GM21528 (cell line): ENCODE measurements around the gene CAPG.
"Not testable (repeated sequence)": the region's sequence is repeated elsewhere in the genome, so short reads cannot be mapped to it uniquely, and the experiment has no call there.

Experiments used
- ATAC-seq: cut with Tn5 transposase; IDR thresholded peaks from one replicate; pipeline ENCODE4 v1.9.1; 2021; ENCODE audit warnings: mild to moderate bottlenecking, moderate library complexity; ENCODE audit not compliant: unreplicated experiment, low FRiP score

The CAPG gene

DNA sequence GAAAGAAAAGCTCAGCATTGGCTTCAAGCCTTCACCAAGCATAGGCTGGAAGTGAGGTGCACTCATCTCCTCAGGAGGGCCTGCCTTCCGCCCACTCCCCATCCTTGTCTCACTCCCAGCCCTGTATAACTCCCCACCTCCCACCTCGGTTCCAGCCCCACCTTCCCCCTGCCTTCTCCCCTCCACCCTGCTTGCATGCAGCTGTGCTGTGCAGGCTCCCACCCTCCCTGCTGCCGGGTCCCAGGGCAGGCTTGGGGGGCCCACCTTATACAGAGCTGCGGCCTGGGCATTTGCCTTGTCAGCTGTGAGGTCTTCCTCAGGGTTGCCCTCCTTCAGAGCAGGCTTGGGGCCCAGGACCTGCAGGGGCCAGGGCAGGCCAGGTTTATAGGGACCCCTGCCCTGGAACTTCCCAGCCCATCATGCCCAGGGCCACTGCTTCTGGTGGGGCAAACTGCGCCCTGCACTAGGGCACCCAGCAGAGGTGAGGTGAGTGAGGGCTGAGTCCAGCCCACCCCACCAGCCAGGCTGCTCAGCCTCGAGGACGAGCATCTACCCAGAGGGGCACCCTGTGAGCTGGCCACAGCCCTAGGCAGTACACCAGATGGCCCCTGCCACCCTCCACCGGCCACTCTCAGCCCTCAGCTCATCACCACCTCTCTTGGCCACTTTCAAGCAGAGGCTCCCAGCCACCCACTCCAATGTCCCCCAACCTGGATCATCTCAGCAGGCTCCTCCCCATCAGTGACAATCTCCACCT, 11.6 kb downstream of the CAPG start:
- ATAC-seq: no peak

DNA sequence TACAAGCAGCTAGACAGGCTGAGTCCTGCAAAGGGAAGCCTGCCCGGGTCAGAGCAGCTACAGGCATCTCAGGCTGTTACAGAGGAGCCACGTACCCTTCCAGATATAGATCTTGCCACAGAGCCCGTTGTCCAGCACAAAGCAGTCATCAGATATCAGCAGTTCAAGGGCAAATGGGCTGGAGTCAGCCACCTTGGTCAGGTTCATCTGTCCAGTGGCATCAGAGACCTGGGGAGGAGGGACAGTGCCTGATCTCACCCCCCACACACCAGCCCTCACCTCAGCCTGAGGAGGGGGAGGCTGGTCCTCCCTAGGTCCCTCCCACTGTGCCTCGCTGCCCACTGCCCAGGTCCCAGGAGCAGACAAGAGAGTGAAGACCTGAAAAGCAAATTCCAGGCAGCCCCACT, 12.2 kb downstream of the CAPG start:
- no peak for ATAC-seq

DNA sequence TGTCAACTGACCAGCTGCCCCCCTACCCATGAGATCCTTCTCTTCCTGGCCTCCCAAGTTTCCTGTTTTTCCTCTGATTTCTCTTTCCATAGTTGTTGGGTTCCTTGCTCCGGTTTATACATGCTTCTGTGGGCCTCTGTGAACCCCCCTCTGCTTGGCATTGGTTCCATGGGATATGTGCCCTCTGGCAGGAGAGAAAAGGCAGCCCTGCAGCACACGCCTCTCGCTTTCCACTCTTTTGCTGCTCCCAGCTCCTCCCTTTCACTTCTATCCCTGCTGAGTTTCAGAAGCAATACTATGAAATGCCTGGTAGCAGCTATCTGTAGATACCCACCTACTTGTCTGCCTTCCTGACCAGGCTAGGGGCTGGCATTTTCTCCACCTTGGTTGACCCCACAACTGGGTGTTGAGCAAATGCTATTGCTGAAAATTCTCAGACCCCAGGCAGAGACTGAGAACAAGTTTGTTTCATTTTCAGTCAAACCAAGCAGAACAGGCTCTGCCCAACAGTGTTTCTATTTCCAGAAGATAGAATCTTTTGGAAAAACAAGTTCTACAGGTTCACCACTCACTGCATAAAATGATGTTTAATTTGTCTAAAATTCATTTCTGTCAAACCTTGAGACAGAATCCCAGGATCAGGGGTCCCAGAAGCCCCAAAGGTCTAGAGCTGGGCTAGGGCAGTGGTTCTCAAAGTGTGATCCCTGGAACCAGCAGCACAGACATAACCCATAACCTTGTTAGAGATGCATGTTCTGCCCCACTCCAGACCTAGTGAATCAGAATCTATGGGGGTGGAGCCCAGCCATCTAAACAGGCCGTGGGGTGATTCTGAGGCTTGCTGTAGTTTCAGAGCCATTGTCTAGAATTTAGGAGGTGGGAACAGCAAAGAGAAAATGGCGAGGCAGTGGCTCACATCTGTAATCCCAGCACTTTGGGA, 13.4 kb downstream of the CAPG start:
- ATAC-seq: no peak

DNA sequence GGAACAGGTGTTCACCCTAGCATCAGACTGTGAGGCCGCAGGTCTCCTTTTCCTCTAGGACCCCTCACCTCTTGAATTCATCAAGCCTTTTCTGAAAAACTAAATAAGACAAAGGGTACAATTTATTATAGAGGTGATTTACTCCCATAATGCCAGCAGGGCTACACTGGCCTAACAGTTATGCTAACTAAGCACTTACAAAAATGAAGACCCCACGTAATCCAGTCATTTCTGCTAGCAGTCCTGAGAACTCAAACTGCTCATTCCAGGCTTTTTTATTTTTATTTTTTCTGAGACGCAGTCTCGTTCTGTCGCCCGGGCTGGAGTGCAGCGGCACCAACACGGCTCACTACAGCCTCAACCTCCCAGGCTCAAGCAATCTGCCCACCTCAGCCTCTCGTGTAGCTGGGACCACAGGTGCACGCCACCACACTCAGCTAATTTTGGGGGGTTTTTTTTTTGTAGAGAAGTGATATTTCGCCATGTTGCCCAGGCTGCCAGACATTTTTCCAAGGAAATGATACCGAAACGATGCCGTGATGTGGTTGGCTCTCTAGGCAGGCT, 14.2 kb downstream of the CAPG start:
- ATAC-seq: no peak

DNA sequence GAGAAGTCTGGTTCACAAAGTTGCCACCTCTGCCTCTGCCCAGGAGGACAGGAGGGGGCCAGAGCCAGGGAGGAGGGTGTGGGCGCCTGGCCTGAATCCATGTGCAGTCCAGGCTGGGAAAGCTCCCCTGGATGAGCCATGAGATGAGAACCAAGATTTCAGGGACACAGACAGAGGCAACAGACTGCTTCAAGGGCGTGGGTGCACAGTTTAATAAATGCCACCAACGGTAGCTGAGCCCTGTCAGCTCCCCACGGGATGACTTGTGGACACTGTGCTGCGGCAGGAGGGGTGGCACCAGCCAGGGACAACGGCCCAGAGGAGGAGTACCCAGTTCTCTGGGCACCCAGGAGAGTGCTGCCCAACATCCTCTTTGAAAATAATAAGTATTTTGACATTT, 15.2 kb downstream of the CAPG start:
- no peak for ATAC-seq

DNA sequence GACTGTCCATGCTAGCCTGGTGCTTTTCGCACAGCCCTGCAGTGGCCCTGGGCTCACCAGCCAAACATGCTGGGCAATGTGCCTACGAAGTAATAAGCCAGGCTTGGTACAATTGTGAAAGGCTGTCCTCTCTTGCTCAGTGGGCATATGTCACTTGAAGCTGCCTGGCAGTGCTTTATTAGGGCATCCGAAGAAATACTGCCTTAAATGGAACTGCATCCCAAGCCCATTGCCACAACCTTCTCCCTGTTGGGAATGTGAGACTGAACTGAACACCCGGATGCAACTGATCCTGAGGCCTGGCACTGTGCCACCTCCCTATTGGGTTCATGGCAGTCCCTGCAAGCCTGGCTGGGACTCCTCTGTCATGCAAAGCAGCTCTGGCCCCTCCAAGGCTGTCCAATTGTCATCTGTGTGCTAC, 15.9 kb downstream of the CAPG start:
- no peak for ATAC-seq

DNA sequence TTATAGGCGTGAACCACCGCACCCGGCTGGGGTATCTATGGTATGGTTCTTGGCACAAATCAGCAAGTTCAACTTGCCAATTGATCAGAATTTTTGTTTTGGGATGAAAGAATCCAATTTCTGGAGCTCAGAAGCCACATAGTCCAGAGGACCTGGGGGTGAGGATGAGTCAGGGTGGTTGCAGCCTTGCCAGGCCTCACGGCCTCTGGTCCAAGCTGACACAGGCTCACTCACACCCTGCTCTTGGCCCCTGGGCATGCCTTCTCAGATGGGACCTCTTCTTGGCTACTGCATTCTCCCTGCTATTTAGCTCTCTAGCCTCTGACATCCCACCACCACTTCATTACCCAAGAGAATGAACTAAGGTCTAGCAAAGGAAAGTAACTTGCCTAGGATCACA, 16.3 kb downstream of the CAPG start:
- ATAC-seq: no peak

DNA sequence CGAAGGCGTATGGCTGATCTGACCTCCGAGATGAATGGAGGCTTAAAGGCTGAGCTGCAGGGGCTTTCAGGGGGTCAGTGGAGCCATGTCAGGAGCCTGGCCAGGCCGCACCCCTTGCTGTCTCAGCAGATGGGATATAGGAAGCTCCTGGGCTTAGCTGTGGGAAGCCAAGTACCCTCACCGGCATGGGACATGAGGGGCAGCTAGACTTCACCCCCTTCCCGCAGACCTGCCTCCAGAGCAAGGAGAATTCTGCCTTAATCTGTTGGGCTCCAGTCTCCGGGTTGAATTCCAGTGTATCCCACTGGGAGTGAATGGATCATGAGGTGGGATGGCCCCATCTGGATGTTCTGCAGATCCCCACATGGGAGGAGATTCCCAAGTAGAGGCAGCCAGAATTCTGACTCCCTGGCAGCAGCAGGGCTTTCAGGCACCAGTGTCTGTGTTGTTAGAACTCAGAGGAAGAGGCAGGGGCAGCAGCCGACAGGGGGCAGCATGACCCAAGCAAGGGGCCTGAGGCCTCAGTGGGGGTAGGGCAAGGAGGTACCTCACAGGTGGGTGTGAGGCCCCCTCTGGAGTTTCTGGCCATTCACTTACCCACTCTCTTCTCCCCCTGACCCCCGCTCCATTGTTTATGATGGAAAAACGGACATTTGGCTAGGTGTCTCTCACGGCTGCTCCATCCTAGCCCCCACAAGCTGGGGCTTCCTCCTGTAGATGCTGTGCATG, 19.1 kb downstream of the CAPG start:
- no peak for ATAC-seq

DNA sequence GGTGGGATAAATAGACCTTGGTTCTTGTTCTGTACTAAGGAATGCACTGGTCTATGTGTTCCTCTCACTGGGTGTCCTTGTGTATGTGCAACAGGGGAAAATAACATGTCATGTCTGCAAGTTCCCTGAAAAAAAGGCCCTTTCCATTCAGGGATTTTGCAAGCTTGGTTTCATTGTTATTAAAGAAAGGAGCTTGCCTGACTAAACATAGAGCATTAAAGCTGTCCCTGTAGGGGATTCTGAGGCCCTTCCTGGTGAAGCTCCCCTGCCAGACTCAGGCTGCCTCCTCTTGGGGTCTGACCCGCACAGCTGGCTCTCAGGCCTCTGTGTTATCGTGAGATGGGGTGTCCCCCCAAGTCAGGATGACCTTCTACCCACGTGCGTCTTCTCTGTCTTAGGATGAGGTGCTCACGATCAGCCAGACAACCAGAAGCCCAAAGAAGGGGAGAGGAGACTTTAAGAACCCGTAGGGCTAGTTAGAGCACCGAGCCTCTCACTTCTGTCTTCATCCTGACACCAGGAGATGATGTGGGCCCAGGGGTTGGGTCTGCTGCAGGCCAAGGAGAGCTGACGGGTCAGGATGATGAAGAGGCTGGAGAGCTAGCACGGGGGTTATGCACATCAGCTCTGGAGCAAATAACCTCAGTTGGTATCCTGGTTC, 21.2 kb downstream of the CAPG start:
- no peak for ATAC-seq

DNA sequence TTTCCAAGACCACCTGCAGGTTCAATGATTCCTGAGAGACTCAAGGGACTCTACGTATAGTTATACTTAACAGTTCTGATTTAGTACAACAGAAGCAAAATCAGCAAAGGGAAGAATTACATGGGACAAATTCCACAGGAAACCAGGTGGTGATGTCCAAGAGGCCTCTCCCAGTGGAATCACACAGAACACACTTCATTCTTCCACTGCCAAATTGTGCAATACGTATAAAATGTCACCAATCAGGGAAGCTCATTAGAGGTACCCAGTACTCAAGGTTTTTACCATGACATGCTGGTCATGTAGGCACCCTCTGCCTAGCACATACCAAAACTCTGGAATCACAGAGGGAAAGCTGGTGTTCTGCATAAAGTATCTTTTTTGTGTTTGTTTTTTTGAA, 22.4 kb downstream of the CAPG start:
- no peak for ATAC-seq

DNA sequence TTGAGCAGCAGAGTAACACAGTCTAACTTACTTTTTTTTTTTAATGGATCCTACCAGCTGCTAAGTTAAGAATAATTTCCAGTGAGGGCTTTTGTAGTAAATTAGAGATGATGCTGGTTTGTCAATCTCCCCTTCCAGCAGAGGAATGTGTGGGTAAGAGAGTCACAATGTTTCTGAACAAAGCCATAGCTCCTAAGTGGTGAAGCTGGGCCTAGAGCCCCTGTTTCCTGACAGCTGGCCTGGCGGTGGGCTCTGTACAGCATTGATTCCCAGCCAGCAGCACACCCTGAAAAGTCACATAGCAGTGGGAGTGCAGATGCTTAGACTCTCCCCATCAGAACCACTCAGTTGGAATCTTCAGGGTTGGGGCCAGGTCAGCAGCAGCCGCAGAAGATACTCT, 24.4 kb downstream of the CAPG start:
- no peak for ATAC-seq

DNA sequence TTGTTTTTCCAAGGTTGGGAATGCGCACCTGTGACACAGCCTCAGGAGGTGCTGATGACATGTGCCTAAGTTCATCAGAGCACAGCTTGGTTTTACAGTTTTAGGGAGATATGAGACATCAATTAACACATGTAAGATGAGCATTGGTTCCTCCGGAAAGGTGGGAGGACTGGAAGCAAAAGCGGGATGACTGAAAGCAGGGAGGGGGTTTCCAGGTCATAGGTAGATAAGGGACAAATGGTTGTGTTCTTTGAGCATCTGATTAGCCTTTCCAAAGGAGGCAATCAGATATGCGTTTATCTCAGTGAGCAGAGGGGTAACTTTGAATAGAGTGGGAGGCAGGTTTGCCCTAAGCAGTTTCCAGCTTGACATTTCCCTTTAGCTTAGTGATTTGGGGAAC, 26.3 kb downstream of the CAPG start:
- ATAC-seq: no peak

DNA sequence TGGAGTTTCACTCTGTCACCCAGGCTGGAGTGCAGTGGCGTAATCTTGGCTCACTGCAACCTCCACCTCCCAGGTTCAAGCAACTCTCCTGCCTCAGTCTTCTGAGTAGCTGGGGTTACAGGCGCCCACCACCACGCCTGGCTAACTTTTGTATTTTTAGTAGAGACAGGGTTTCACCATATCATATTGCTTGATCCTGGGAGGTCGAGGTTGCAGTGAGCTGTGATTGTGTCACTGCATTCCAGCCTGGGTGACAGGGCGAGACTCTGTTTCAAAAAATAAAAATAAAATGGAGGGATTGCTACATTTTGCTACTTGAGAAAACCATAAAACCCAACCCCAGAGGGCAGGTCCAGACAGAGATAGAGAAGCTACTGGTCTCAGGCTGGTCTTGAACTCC, 27.0 kb downstream of the CAPG start:
- not testable (repeated sequence) for ATAC-seq

DNA sequence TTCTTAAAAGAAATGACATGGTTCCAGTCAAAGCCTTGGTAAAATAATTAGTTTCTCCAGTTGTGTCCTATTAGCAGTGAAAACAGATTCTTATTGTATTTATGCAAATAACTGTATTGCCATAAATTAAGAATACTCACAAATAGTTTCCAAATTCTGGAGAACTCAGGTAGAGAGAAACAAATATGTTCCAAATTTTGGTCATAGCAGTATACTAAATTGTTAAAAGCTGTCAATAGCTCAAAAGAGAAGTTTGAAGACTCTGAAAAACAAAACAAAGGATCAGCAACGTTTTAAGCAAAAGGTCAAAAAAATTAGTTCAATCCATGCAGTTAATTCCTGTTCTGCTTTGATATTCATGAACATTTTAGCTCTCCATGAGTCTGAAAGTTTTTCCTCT, 30.1 kb downstream of the CAPG start:
- ATAC-seq: no peak

DNA sequence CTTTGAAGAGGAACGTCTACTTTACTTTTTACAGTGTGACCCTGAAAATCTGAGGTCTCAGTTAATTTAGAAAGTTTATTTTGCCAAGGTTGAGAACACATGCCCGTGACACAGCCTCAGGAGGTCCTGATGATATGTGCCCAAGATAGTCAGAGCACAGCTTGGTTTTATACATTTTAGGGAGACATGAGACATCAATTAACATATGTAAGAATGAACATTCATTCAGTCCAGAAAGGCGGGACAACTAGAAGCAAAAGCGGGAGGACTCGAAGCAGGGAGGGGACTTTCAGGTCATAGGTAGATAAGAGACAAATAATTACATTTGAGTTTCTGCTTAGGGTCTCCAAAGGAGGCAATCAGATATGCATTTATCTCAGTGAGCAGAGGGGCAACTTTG, 31.9 kb downstream of the CAPG start:
- ATAC-seq: no peak

DNA sequence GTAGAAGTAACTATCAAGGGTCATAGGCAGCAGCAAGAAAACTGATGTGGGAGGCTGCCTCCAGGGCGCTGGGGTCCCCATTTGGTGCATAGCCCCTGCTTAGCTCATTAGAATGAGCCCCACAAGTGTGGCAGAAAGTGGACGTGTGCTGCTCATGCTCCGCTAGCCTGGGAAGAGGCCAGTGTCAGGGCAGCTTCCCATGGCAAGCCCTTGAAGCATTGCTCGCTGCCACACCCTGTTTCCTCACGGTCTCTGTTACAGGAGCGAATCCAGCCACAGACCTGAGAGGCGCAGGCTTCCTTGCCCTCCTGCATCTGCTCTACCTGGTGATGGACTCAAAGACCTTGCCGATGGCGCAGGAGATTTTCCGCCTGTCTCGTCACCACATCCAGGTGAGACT, 33.1 kb downstream of the CAPG start:
- no peak for ATAC-seq

DNA sequence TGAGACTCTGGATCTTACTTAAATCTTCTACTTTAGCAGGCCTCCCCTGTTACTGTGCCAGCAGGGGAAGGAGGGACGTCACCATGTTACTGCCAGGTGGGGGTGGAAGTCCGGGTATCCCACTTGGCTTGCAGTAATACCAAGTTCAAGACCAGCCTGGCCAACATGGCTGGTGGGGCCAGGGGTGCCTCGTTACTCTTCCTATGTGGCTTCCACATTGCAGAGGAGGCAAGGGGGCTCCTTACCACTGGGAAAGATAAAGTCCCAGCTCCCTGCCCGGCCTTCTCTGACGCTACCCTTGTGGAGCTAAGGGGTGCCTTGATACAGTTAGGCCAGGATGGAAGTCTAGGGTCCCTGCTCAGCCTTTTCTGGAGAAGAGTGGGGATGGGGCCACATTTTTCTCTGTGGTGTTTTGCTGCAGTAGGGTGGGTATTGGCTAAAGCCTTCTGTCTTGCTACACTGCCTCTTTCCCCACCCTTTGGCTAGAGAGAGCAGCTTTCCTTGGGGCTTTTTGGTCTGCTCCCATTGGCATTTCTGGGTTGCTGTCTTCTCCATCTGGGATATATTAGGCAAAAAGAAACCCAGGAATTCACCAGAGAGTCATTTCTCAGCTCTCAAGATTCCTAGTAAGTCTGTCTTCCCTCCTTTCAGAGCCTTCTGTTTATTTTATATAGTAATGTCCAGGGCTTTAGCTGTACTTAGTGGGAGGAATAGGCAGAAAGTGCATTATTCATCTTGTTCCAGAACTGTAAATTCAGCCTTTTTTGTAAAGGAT, 33.7 kb downstream of the CAPG start:
- no peak for ATAC-seq

DNA sequence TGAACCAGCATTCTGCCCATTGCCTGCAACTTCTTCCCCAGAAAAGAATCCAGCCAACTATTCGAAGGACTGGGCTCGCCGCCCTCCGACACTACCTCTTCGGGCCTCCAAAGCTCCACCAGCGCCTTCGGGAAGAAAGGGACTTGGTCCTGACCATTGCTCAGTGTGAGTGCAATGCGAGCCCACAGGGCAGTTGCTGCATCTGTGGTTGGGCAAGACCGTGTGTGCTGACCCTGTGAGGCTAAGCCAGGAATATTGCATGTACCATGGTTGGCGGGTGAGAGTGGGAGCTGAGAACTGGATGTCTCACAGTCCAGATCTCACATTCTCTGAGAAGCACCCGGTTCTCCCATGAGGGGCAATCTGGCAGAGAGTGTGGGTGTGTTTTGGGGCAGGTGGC, 39.1 kb downstream of the CAPG start:
- no peak for ATAC-seq

DNA sequence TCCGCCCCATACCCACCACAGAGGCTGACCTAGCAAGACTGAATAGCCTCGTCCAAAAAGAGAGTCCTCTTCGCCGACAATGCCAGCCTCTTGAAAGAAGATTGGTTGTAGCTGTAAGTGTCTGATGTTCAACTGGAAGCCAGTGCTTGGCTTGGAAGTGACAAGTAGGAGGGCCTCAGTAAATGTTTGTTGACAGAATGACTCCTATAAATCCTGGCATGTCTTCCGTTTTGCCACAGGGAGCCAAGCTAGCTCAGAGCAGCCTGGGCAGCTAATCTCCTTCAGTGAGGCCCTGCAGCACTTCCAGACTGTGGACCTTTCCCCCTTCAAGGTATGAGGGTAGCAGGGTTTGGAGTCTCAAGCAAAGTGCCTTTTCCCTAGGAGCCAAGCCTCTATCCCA, 40.7 kb downstream of the CAPG start:
- ATAC-seq: no peak

DNA sequence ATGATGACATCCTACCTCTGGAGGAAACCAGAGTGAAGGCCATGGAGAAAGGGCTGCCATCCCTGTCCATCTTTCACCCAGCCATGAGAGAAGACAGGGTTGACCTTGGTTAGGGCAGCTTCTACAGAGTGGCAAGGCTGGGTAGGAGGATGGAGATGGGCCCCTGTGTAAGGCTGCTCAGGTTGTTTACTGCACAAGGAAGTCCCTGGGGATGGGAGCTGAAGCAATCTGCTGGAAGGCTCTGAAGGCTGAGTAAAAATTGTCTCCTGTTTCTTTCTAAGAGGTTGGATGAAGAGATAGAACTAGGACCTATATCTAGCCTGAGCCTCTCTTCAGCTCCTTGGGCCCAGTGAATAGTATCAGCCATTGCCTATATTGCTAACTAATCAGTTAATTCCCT, 41.2 kb downstream of the CAPG start:
- ATAC-seq: no peak
